HG02852 (cell line): ENCODE data around the gene METRN.
"Not testable (repeated sequence)": the region's sequence is repeated elsewhere in the genome, so short reads cannot be mapped to it uniquely, and the experiment has no call there.

Experiments used
- ATAC-seq: cut with Tn5 transposase; IDR thresholded peaks from one replicate; pipeline ENCODE4 v1.9.1; 2021; ENCODE audit warnings: mild to moderate bottlenecking, moderate library complexity; ENCODE audit not compliant: unreplicated experiment

Gene METRN

GRCh38 chr16:691242-691641 lies 23.7 kb upstream of the METRN start:
- not testable (repeated sequence) for ATAC-seq

- no peak for ATAC-seq
These were observed 22.4 kb upstream of the METRN start for GRCh38 chr16:692356-693108.

DNA sequence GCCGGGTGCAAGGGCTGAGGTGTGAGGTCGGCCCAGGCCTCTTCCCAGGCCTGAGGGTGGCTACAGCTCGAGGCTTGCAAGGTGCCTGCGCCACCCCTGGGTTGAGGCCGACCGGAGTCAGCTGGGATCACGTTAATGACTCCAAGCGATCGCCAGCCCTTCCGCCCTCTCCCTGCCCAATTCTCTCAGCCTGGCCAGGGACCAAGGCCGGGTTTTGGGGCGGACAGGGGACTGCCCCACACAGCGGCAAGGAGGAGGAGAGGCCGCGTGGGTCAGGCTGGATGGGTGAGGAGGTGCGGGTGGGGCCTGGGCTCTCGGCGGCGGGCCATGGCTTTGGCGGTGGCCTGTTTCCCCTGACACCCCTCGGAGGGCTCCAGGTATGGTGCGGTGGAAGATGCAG lies 21.6 kb upstream of the METRN start:
- ATAC-seq: no peak

DNA sequence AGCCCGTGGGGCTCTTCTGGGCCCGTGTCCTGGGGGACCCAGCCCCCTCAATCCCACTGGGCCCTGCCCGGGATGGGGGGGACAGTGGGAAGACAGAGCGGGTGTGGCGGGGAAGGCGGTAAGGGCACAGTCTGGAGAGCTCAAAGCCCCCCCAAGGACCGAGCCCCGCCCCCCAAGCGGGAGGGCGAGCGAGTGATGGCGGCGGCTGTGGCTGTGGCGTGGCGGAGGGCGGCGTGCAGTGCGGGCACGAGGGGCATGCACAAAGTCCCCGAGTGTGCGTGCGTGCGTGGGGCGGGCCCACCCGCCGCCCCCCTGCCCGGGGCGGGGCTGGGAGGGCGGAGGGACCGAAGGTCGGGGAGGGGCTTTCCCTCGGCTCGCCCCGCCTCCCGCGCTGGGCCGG lies 21.2 kb upstream of the METRN start:
- ATAC-seq: no peak

DNA sequence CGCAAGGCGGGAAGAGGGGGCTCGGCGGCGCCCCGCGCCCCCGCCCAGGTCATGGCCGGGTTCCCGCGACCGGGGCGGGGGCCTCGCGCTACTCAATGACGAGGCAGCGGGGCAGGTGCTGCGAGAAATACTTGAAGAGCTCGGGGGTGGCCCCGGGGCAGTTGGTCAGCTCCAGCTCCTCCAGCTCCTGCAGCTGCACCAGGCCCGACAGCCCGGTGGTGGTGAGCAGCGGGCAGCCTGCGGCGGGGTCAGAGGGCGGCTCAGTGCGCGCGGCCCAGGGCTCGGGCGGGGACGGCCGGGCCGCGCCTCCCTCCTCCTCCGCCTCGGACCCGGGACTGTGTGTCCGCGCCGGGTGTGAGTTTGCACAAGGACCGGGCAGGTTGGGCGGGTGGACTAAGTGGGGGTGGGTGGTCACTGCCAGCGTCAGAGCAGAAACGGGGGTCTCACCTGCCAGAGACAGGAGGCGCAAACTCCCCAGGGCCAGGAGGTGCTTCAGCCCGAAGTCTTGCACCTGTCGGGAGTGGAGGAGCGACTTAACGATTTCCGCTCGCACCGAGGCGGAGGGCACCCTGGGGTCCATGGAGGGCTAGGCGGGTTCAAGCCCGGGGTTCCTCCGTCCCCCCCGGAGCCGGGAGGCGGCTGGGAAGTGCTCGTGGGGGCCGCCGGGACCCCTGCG lies 20.6 kb upstream of the METRN start:
- ATAC-seq: no peak

DNA sequence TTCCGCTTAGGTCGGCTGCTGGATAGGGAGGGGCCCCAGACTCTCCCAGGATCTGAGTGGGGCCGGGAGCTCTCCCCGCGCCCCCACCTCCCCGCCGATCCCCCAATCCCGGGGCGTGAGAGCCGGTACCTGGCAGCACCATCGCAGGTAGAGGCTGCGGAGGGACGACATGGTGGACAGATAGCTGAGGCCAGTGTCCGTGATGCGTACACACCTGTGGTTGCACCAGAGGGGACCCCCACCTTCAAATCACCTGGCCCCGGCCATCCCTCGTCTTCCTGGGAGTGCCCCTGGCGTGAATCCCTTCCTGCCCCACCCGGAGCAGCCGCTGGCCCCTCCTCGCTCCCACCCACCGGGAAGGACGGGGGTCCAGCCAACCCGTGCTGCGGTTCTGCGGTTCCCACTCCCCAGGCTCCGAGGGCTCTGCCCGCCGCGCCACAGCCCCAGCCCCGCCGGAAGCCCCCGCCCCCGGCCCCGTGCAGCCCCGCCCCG lies 20.0 kb upstream of the METRN start:
- no peak for ATAC-seq

GRCh38 chr16:695355-696089 lies 19.4 kb upstream of the METRN start:
- no peak for ATAC-seq

DNA sequence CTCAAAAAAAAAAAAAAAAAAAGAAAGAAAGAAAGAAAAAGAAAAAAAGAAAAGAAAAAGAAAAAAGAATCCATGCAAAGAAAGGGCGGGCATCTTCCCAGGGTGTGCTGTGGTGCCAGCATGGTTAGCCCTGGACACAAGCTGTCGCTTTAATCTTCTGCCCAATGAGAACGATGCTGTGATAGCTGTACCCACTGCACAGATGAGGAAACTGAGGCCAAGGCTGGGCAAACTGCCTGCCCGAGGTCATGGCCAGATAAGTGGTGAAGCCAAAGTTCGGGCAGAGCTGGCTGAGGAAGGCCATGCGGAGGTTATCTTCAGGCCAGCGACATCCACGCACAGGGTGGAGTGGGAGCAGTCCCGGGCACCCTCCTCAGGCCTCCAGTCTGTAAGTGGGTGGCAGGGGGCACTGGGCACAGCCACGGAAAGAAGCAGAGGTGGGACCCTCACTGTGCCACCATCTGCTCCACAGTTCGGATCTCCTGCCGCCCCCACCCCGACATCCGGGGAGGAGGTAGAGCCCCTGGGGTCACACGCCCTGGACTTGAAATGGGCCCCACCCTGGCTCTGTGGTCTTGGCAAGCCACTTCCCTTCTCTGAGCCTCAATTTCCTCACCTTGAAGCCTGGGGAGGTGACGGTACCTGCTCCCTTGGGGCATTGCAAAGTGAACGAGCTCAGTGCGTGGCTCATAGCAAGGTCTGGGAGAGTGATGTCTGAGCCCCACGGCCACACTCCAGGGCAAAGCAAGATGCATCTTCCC lies 15.8 kb upstream of the METRN start:
- ATAC-seq: no peak

GRCh38 chr16:700684-701584 lies 14.0 kb upstream of the METRN start:
- ATAC-seq: no peak

DNA sequence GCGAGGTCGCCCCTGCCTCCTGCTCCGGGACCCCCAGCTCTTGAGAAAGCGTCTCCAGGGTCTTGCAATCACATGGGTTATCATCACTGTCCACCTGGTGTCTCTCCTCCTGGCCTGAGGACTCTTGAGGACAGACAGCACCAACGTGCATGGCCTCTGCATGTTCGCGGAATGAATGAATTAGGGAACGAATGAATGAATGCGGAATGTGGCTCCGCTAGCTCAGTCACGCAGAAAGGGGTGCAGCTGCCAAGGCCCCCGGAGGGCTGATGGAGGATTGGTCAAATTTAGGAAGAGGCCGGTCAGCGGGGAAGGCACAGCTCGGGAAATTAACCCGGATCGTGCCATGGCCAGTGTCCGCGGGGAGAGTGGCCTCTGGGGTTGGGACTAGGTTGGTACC lies 12.6 kb upstream of the METRN start:
- no peak for ATAC-seq

DNA sequence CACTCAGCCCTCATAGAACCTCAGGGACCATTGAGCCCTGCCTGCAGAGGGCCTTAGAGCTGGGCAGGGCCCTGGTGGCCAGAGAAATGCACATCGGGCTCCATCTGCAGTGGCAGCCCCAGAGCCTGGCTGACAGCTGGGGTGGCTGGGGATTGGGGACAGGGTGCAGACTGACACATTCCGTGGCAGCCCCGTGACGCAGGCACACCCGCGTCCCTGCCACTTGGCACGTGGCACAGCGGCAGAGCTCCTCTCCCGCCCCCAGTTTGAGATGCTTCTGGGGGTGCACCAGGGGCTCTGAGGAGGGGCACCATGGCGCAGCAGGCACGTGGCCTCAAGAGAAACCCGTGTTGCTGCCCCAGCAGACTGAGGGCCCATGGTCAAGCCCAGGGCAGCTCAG lies 11.5 kb upstream of the METRN start:
- no peak for ATAC-seq

GRCh38 chr16:704047-704446 lies 10.9 kb upstream of the METRN start:
- ATAC-seq: no peak

DNA sequence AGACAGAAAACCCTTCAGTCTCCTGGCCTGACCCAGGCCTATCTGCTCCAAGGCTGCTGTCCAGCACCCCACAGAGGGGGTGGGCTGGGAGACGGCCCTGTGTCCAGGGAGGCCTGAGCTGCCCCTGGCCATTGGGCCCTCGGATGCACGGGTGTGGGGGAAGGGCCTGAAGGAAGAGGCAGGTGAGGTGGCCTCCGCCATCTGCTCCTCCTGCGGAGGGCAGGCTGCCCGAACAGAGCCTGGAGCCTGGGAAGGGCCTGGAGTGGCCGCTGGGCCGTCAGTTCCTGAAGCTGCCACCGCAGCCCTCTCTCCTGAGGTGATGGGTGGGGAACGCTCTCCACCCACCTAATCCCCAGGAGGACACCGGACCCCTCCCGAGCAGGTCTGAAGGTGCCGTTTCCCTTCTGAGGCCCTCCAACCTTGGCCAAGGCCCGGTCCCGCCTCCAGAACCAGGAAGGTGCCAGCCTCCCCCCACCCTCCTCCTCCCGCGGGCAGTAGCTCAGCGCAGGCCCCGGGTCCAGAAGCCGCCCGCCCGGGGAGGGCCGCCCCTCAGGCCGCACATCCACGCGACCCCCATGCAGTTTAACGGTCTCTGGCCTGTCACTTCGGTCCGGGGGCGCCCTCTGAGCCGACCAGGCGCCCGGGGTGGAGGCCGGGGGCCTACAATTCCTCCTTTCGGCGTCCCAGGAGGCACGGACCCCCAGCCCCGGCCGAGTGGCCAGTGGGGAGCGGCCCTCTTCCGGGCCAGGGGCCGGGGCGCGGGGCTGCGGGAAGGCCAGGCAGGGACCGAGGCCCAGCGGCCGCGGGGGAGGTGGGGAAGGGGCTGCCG lies 10.2 kb upstream of the METRN start:
- ATAC-seq: no peak

- no peak for ATAC-seq
These were observed 9.3 kb upstream of the METRN start, which contains the start of gene FBXL16 for GRCh38 chr16:705431-706188. TSS of gene FBXL16 (minus strand) at chr16:705801. CDS start at chr16:697405, 8,396 bp downstream.

DNA sequence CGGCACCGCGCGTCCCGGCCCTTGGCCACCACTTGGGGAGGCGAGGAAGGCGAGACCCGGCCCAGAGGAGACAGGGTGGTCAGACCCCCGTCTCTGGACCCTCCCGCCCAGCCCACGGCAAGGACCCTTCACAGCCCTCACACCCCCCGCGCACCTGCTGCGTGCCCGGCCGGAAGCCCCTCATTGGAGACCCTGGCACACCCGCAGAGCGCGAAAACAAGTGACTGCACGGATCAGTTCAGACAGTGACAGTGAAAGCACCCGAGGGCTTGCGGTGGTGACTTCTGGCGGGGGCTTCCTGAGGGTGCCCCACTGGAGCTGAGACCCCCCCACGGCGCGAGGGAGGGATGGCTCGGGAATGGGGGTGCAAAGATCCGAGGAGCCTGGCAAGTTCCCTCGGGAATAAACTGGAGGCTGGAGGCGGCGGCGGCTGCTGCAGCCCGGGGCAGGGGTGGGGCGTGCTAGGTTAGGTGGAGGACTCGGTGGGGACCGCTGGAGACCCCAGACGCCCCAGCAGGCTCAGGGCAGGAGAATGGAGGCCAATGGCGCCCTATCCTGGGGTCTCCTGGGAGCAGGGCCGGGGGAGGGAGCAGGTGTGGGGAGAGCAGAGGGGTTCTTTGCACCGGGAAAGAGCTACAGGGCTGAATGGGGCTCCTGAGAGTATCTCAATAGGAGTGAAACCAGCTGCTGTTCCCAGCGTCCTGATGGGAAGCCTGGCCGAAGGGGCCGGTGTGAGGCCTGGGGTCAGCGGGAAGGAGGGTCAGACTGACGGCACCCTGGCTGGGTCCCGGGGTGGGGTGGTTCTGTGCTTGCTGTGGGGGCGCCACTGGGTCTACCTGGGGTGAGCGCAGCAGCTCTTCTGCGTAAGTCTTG lies 8.5 kb upstream of the METRN start:
- no peak for ATAC-seq

DNA sequence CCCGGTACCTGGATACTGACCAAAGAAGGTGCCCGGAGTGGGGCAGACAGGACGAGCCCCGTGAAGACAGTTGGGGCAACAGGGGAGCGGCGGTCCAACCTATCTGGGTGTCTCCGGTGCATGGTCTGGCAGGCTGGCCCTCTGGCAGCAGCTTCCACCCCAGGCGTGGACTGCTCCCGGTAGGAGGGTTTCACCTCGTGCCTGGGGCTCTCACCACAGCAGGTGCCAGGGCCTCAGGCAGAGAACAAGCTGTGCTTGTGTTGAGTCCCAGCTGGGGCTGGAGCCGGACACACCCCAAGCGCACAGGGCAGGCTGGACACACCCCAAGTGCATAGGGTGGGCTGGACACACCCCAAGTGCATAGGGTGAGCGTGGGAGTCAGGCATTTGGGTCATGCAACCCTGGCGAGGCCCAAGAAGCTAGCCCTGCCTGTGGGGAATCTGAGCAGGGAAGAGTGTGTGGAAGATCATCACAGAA lies 7.8 kb upstream of the METRN start:
- ATAC-seq: no peak

GRCh38 chr16:708019-708418 lies 6.9 kb upstream of the METRN start:
- no peak for ATAC-seq
